H1 (cell line): Measurements from ENCODE around the gene OR2J1. TPM values are rescaled to one million over a fixed set of nuclear protein-coding genes. Genes with fewer than 3 reads are reported as not detected.

Experiments used
- CTCF ChIA-PET: fragments of 300-600 bp; sonication (Branson Sonifier 250); formaldehyde crosslinking; loops from one replicate; lab custom pipeline; 2021; ENCODE audit not compliant: partially characterized antibody; lab: Charles Lee
- POLR2A ChIA-PET: fragments of 300-600 bp; sonication (Branson Sonifier 250); formaldehyde crosslinking; loops from one replicate; lab custom pipeline; 2021; ENCODE audit warnings: inconsistent platforms; ENCODE audit not compliant: partially characterized antibody; lab: Charles Lee
- DNase-seq, 2 experiments: peaks; one replicate each; pipeline versions ENCODE4 v3.0.0 to v3.0.0-alpha.2; 2010 to 2022; ENCODE audit warnings: low spot score in 2 of 2, low read depth in 1 of 2, mixed read lengths in 1 of 2
- FAIRE-seq: peaks from 2 replicates; lab custom pipeline; 2011; peaks lifted over from hg19 to GRCh38; lab: Jason Lieb, UNC
- H2AFZ ChIP-seq: 2 replicates; pipeline ENCODE4 v1.8.1; 2012; ENCODE audit warnings: low read length, inconsistent platforms
- H2AK5ac ChIP-seq: 2 replicates; pipeline ENCODE4 v1.6.1; 2013; ENCODE audit warnings: low read depth, low read length
- H2BK120ac ChIP-seq: replicated peaks from 2 replicates; pipeline ENCODE3; 2013; ENCODE audit warnings: low read depth, low read length, inconsistent platforms
- H2BK12ac ChIP-seq: 2 replicates; pipeline ENCODE4 v1.6.1; 2013; ENCODE audit warnings: low read depth, low read length
- H2BK15ac ChIP-seq: 2 replicates; pipeline ENCODE4 v1.6.1; 2013; ENCODE audit warnings: low read length
- H2BK20ac ChIP-seq: 2 replicates; pipeline ENCODE4 v1.6.1; 2013; ENCODE audit warnings: low read length
- H2BK5ac ChIP-seq: 2 replicates; pipeline ENCODE4 v1.6.1; 2013; ENCODE audit warnings: low read depth, low read length
- H3K14ac ChIP-seq: 2 replicates; pipeline ENCODE4 v1.6.1; 2013; ENCODE audit warnings: inconsistent platforms; ENCODE audit not compliant: insufficient read length
- H3K18ac ChIP-seq: 2 replicates; pipeline ENCODE4 v1.6.1; 2013; ENCODE audit warnings: low read length; ENCODE audit errors: extremely low read depth
- H3K23ac ChIP-seq: 2 replicates; pipeline ENCODE4 v1.6.1; 2013; ENCODE audit warnings: inconsistent platforms; ENCODE audit not compliant: insufficient read length
- H3K23me2 ChIP-seq: 2 replicates; pipeline ENCODE4 v1.6.1; 2013; ENCODE audit warnings: low read depth, low read length
- H3K27ac ChIP-seq: 2 replicates; pipeline ENCODE4 v1.6.1; 2011; ENCODE audit warnings: low read depth, low read length, inconsistent platforms
- H3K27me3 ChIP-seq, 4 experiments: replicated peaks in 1 of 4; 1 replicate in 1 of 4; 2 replicates in 3 of 4; pipeline versions ENCODE4 v1.6.1 to v1.8.1; 2011 to 2013; ENCODE audit warnings: low read length in 3 of 4, mild to moderate bottlenecking in 3 of 4, inconsistent platforms in 2 of 4, mixed read lengths in 2 of 4, moderate library complexity in 1 of 4; ENCODE audit not compliant: control insufficient read depth in 3 of 4, insufficient read depth in 3 of 4; ENCODE audit errors: extremely low read depth in 1 of 4
- H3K36me3 ChIP-seq, 4 experiments: 2 replicates each; pipeline versions ENCODE4 v1.6.1 to v1.8.1; 2011 to 2013; ENCODE audit warnings: mild to moderate bottlenecking in 4 of 4, low read length in 3 of 4, moderate library complexity in 2 of 4, control low read depth in 1 of 4, inconsistent platforms in 1 of 4; ENCODE audit not compliant: insufficient read depth in 4 of 4, control insufficient read depth in 2 of 4
- H3K4ac ChIP-seq: replicated peaks from 2 replicates; pipeline ENCODE3; 2013; ENCODE audit warnings: low read length, low read depth, mixed read lengths, inconsistent platforms; ENCODE audit not compliant: insufficient read length
- H3K4me1 ChIP-seq, 4 experiments: replicated peaks in 1 of 4; 1 replicate in 1 of 4; 2 replicates in 3 of 4; pipeline versions ENCODE4 v1.6.1 to v1.8.1; 2011 to 2013; ENCODE audit warnings: low read length in 3 of 4, inconsistent platforms in 2 of 4, mixed read lengths in 1 of 4; ENCODE audit not compliant: insufficient read depth in 4 of 4, control insufficient read depth in 3 of 4
- H3K4me2 ChIP-seq, 2 experiments: 2 replicates each; pipeline versions ENCODE4 v1.6.1 to v1.8.1; 2011 to 2013; ENCODE audit warnings: low read depth in 2 of 2, low read length in 2 of 2, control low read depth in 1 of 2, inconsistent platforms in 1 of 2, mild to moderate bottlenecking in 1 of 2; ENCODE audit not compliant: insufficient read depth in 1 of 2
- H3K4me3 ChIP-seq, 4 experiments: fragments of 200-600, 300-600 bp in 1 of 4; sonication (generic), shearing (Covaris generic), sonication (Bioruptor Twin) in 1 of 4; 2 replicates each; pipeline versions ENCODE4 v1.5.1 to v1.8.1; 2011 to 2016; ENCODE audit warnings: low read length in 4 of 4, low read depth in 3 of 4, control low read depth in 2 of 4, inconsistent platforms in 2 of 4, mild to moderate bottlenecking in 2 of 4, mixed read lengths in 1 of 4, moderate library complexity in 1 of 4; ENCODE audit not compliant: insufficient read depth in 2 of 4; ENCODE audit errors: extremely low read depth in 1 of 4
- H3K56ac ChIP-seq: replicated peaks from 2 replicates; pipeline ENCODE3; 2013; ENCODE audit warnings: low read depth, mild to moderate bottlenecking, mixed read lengths, low read length, inconsistent platforms; ENCODE audit not compliant: insufficient read length
- H3K79me1 ChIP-seq: 2 replicates; pipeline ENCODE4 v1.6.1; 2013; ENCODE audit warnings: low read depth, low read length, control low read depth
- H3K79me2 ChIP-seq, 2 experiments: 2 replicates each; pipeline versions ENCODE4 v1.6.1 to v1.8.1; 2012 to 2013; ENCODE audit warnings: low read length in 2 of 2, mild to moderate bottlenecking in 2 of 2, inconsistent platforms in 1 of 2; ENCODE audit not compliant: insufficient read depth in 2 of 2, control insufficient read depth in 1 of 2
- H3K9ac ChIP-seq, 4 experiments: replicated peaks in 1 of 4; 1 replicate in 1 of 4; 2 replicates in 3 of 4; pipeline versions ENCODE4 v1.6.1 to v1.8.1; 2011 to 2013; ENCODE audit warnings: low read depth in 3 of 4, low read length in 3 of 4, control low read depth in 2 of 4, mild to moderate bottlenecking in 2 of 4, moderate library complexity in 2 of 4, inconsistent platforms in 1 of 4; ENCODE audit errors: extremely low read depth in 1 of 4
- H3K9me3 ChIP-seq, 2 experiments: 2 replicates each; pipeline versions ENCODE4 v1.6.1 to v1.8.1; 2012 to 2013; ENCODE audit warnings: mild to moderate bottlenecking in 2 of 2, moderate library complexity in 2 of 2, control low read depth in 1 of 2, inconsistent platforms in 1 of 2, low read depth in 1 of 2, low read length in 1 of 2, mixed read lengths in 1 of 2; ENCODE audit not compliant: insufficient read depth in 2 of 2
- H4K20me1 ChIP-seq, 2 experiments: replicated peaks in 1 of 2; 2 replicates each; pipeline versions ENCODE3 to v1.8.1; 2011 to 2013; ENCODE audit warnings: inconsistent platforms in 2 of 2, low read length in 2 of 2, mild to moderate bottlenecking in 1 of 2; ENCODE audit not compliant: insufficient read depth in 2 of 2, control insufficient read depth in 1 of 2
- H4K5ac ChIP-seq: 2 replicates; pipeline ENCODE4 v1.6.1; 2013; ENCODE audit warnings: low read length, low read depth, mixed read lengths, inconsistent platforms; ENCODE audit not compliant: insufficient read length
- H4K8ac ChIP-seq: 2 replicates; pipeline ENCODE4 v1.8.0; 2013; ENCODE audit warnings: mild to moderate bottlenecking, moderate library complexity, low read length, inconsistent platforms; ENCODE audit not compliant: insufficient read depth; ENCODE audit errors: extremely low read depth
- H4K91ac ChIP-seq: replicated peaks from 2 replicates; pipeline ENCODE3; 2013; ENCODE audit warnings: low read length, mixed read lengths, inconsistent platforms; ENCODE audit not compliant: insufficient read length
- CEBPB ChIP-seq: IDR thresholded peaks from 2 replicates; pipeline ENCODE4 v1.6.1; 2012; ENCODE audit warnings: low read depth, low read length
- NANOG ChIP-seq: IDR thresholded peaks from 2 replicates; pipeline ENCODE4 v1.6.1; 2011; ENCODE audit warnings: low read length, low read depth, mild to moderate bottlenecking, inconsistent platforms; ENCODE audit not compliant: insufficient read depth, poor library complexity, severe bottlenecking
- WGBS, 2 experiments: shearing (Covaris generic) in 1 of 2; methylation state at CpG; one replicate each; pipeline versions ENCODE4 v1.1.6 to v1.1.7; 2013 to 2015; ENCODE audit warnings: low lambda C conversion rate in 2 of 2, mixed read lengths in 2 of 2, inconsistent platforms in 1 of 2, low coverage in 1 of 2, missing lambda C conversion rate in 1 of 2; ENCODE audit not compliant: insufficient replicate concordance in 2 of 2, insufficient coverage in 1 of 2, insufficient read length in 1 of 2; ENCODE audit errors: extremely low coverage in 1 of 2, missing lambda C conversion rate in 1 of 2; 5-methylcytosine and 5-hydroxymethylcytosine counted together
- polyA plus RNA-seq, 7 experiments: library from polyadenylated mRNA; depleted of rRNA in 3 of 7; stranded (reverse) in 5 of 7; unstranded in 2 of 7; fragments of >200 nt in 5 of 7; fragments of 200-250 nt in 2 of 7; gene quantifications; 1 replicate in 5 of 7; 2 replicates in 1 of 7; 4 replicates in 1 of 7; pipeline versions ENCODE4 v1.2.1 to v1.2.3, GENCODE V29; 2011 to 2013; ENCODE audit warnings: missing spikeins in 2 of 7, mixed read lengths in 2 of 7
- total RNA-seq: library from RNA; stranded (reverse); fragmentation: NEBNext Ultra II Directional; extraction: Animal tissue kit (Norgen Biotek cat#: 25700); gene quantifications from 2 replicates; pipeline ENCODE4 v1.2.1, GENCODE V29; 2021

Gene OR2J1
- total and polyA plus RNA-seq, 2 of the 8 experiments (the other 6 are each of a cell fraction or from before 2014, with no cell fraction given), result not detected

GRCh38 chr6:29137724-29138123 is 38.4 kb downstream of the OR2J1 start:
- no peak overlapping the region for H4K91ac ChIP-seq
- H4K20me1 ChIP-seq, result no peaks in the 10 kb centered on the region
- H2AK5ac ChIP-seq, result no peak overlapping the region
- FAIRE-seq (no peak), DNase-seq (no peak)
- no peaks in the 10 kb centered on the region for H3K23me2 ChIP-seq
- no peak overlapping the region for H3K4ac ChIP-seq
- H3K18ac ChIP-seq, result no peak overlapping the region
- no peak overlapping the region for H3K56ac ChIP-seq
- no peak for TF ChIP-seq NANOG
- TF ChIP-seq CEBPB, result peak; percentile 75
- no peak overlapping the region for H2AFZ ChIP-seq
- no peak overlapping the region for H3K9ac ChIP-seq
- H3K4me3 ChIP-seq, result no peak overlapping the region
- WGBS, 2 experiments, result 93% methylated on average over 4 of the region's 4 CpGs; no CpG with 5 or more reads in 1 of the 2 experiments
- peaks cover 0 to 4% of the 10 kb centered on the region in 2 experiments; a peak in 2 of 4 replicates for H3K9me3 ChIP-seq
- H3K14ac ChIP-seq, result no peak overlapping the region
- H3K27ac ChIP-seq, result no peak overlapping the region
- H4K5ac ChIP-seq, result no peak overlapping the region
- H3K79me2 ChIP-seq, result no peaks in the 10 kb centered on the region
- no peak overlapping the region for H2BK12ac ChIP-seq
- no peak overlapping the region for H2BK20ac ChIP-seq
- H3K23ac ChIP-seq, result no peak overlapping the region
- H3K79me1 ChIP-seq, result no peaks in the 10 kb centered on the region
- H3K4me2 ChIP-seq, result no peak overlapping the region
- H4K8ac ChIP-seq, result no peak overlapping the region
- CTCF ChIA-PET, result no interaction called here
- no peak overlapping the region for H2BK5ac ChIP-seq
- H2BK15ac ChIP-seq, result no peak overlapping the region
- no peaks in the 10 kb centered on the region for H3K4me1 ChIP-seq
- no peak overlapping the region for H2BK120ac ChIP-seq
- no peaks in the 10 kb centered on the region for H3K27me3 ChIP-seq
- H3K36me3 ChIP-seq, result no peaks in the 10 kb centered on the region
- POLR2A ChIA-PET, result no interaction called here
